ENCODE results near the gene STK24. TPM values are rescaled to one million over a fixed set of nuclear protein-coding genes. Genes with fewer than 3 reads are reported as not detected.

Gene STK24
- polyA plus RNA-seq, 2 of the 4 experiments (the other 2 are of a cell fraction), result 46.1 to 55.6 TPM

- ChIA-PET POLR2A (no interaction called here), CTCF (no interaction called here)
- Histone ChIP-seq H3K4me3 (no peak overlapping the region), H3K27ac (no peak overlapping the region), H3K4me1 (no peaks in the 10 kb centered on the region), H3K9me3 (no peaks in the 10 kb centered on the region), H3K4me2 (no peak overlapping the region)
- 54% methylated on average over 2 of the region's 2 CpGs for WGBS (ENCODE audit: missing lambda C conversion rate)
- peak in 1 of 2 experiments; percentile 9 for DNase-seq (ENCODE audit: low read depth in 1 of 2, low spot score in 1 of 2)
- no peak for FAIRE-seq
- TF ChIP-seq HMGXB4 (CRISPR knock-in tag; IDR thresholded peaks at IDR 0.05; ENCODE audit: borderline replicate concordance) (no peak), HEYL (CRISPR knock-in tag; IDR thresholded peaks at IDR 0.05) (no peak), ATOH8 (CRISPR knock-in tag; IDR thresholded peaks at IDR 0.05; ENCODE audit: low read depth) (no peak), MAZ (IDR thresholded peaks at IDR 0.05; ENCODE audit: borderline replicate concordance, low read depth, low read length) (no peak), HDAC2 (IDR thresholded peaks at IDR 0.05) (no peak), FOSL2 (IDR thresholded peaks at IDR 0.05) (no peak), FOSL2 (CRISPR knock-in tag; IDR thresholded peaks at IDR 0.05) (no peak), CBX2 (IDR thresholded peaks at IDR 0.05; ENCODE audit: borderline replicate concordance, low read depth) (no peak), USF2 (IDR thresholded peaks at IDR 0.05) (no peak), PHF8 (IDR thresholded peaks at IDR 0.05; ENCODE audit: borderline replicate concordance, low read depth) (no peak), TP53 (CRISPR knock-in tag; IDR thresholded peaks at IDR 0.05) (no peak), SREBF2 (IDR thresholded peaks at IDR 0.05) (no peak), HES2 (IDR thresholded peaks at IDR 0.05) (no peak), EHF (CRISPR knock-in tag; IDR thresholded peaks at IDR 0.05) (no peak), BHLHE40 (IDR thresholded peaks at IDR 0.05; ENCODE audit: low read depth, low read length) (no peak), HOXB5 (CRISPR knock-in tag; IDR thresholded peaks at IDR 0.05) (no peak), CTCF (IDR thresholded peaks at IDR 0.05) (no peak), NPAS2 (CRISPR knock-in tag; IDR thresholded peaks at IDR 0.05; ENCODE audit: borderline replicate concordance) (no peak), TFCP2L1 (CRISPR knock-in tag; IDR thresholded peaks at IDR 0.05) (no peak)
- ATAC-seq, result peak; percentile 43 to 51; a peak in 2 of 6 replicates
These were observed 22.8 kb upstream of the STK24 start for GRCh38 chr13:98599502-98600328.

GRCh38 chr13:98598043-98598442 is 21.1 kb upstream of the STK24 start:
- CTCF ChIA-PET, result interaction anchor here (0.6 to 1.0 kb wide), 2 partner anchors 153 to 168 kb away, joined by 3 read pairs; no protein-coding TSS in a partner anchor
- DNase-seq (ENCODE audit: low read depth in 1 of 2, low spot score in 1 of 2), result peak in 1 of 2 experiments; percentile 9
- no peak overlapping the region for H3K4me2 ChIP-seq
- ATAC-seq, result no peak; a peak in 1 of 6 replicates
- no peaks in the 10 kb centered on the region for H3K9me3 ChIP-seq
- POLR2A ChIA-PET, result interaction anchor here (0.8 kb wide), 1 partner anchor 20 kb away, joined by 3 read pairs; no protein-coding TSS in a partner anchor
- FAIRE-seq, result no peak
- H3K4me3 ChIP-seq, result no peak overlapping the region
- no peaks in the 10 kb centered on the region for H3K4me1 ChIP-seq
- WGBS (ENCODE audit: missing lambda C conversion rate), result 40% methylated on average over 4 of the region's 4 CpGs
- H3K27ac ChIP-seq, result no peak overlapping the region
- no peak for TF ChIP-seq SMC3 (IDR thresholded peaks at IDR 0.05)
- TF ChIP-seq CTCF (IDR thresholded peaks at IDR 0.05), result 0 out of 3 replicates have a peak, but pooled peaks have one; percentile 5
- no peak for TF ChIP-seq FOXS1 (CRISPR knock-in tag; IDR thresholded peaks at IDR 0.05)
- TF ChIP-seq RAD21 (conservative IDR thresholded peaks at IDR 0.05 in 1 of 2, IDR thresholded peaks at IDR 0.05 in 1 of 2), result 0 out of 5 replicates have a peak, but pooled peaks of 1 of the 2 experiments have one; percentile 8
- no peak for TF ChIP-seq SREBF2 (IDR thresholded peaks at IDR 0.05)
- no peak for TF ChIP-seq POLR2AphosphoS2 (conservative IDR thresholded peaks at IDR 0.05; ENCODE audit: low read length)
- TF ChIP-seq ELK1 (IDR thresholded peaks at IDR 0.05; ENCODE audit: low read depth, low read length), result no peak
- TF ChIP-seq JUNB (IDR thresholded peaks at IDR 0.05), result no peak
- TF ChIP-seq FOSB (CRISPR knock-in tag; IDR thresholded peaks at IDR 0.05), result no peak
- no peak for TF ChIP-seq CEBPB (IDR thresholded peaks at IDR 0.05)
- no peak for TF ChIP-seq ZSCAN20 (CRISPR knock-in tag; IDR thresholded peaks at IDR 0.05)

All from A549 (cell line).